ENCODE measurements around the gene FRMD6.
A peak's percentile ranks its signal among the peaks of the same experiment; 100 is the strongest.

The FRMD6 gene

DNA sequence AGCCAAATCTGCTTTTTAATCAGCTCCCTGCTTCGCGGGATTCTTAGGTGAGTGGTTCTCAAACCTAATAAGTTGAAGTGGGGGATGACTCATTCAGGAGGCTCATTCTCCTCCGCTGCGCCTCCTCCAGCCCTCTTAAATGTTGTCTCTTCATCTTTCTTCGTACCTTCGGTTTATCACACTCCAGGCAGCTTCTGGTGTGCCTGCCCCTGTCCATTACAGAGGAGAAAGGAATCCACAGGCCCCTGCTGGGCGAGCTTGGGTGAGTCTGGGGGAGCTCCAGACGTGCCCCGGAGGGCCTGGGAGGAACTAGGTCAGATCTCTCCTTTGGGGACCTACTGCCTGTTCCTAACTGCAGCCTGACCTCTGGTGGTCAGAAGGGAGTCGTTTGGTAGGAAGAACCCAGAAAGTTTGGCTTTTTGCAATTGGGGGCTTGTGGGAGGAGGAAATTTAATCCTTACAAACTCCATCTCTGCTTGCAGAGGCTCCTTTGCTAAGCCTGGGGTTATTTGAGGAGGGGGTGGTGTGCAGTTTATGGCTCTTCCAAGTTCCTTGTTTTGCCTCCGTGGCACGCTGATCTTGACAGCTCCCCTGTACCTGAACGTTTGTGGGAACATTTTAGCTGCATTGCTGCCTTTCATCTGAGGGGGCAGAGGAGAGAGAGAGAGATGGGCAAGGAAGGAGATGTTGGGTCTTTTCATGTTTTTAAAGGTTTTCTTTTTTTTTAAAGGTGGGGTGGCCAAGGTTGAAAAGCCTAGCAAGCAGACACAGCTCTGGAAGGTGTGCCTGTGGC is 124.6 kb downstream of the FRMD6 start:
- DNase-seq (ENCODE audit: low read depth, low spot score), result peak; percentile 74

DNA sequence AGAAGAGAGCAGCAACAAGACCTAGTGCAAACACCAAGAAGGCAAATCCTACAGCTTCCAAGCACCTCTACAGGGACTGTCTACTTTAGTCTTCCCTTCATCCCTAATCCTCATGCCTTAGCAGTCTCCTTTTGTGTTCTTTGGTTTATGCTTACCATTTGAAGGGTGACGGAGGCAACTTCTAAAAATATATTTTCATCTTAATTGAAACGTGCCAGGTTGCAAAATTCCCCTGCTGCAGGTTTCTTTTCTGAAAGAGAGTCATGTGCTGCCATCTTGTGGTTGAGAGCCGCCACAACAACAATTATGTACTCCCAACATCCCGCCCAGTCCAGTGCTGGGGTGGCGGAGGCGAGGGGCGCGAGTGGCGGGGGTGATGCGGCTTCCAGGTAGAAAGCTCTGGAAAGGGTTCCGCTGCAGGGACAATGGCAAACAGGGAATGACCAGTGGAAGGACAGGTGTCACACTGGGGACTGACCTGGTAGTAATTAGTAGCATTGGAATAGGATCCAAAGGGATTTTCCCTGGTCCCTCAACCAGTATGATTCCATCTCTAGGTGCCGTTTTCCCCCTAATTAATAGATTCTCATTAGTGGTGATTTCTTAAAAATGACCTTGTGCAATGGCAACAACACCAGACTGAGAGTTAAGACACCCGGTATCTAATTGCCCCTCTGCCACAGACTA is 128.4 kb downstream of the FRMD6 start:
- DNase-seq (ENCODE audit: low read depth, low spot score), result no peak

Measured in iPS DF 19.7 (cell line).